CD4-positive, alpha-beta T cell treated with Interleukin-10 for 1 hour (primary cell): ENCODE results near the gene KDM1B.
"Not testable (repeated sequence)": the region's sequence is repeated elsewhere in the genome, so short reads cannot be mapped to it uniquely, and the experiment has no call there.

Experiments used
- DNase-seq: peaks from one replicate; pipeline ENCODE4 v3.0.0-alpha.2; 2020

KDM1B gene

GRCh38 chr6:18189196-18189595 is 34.0 kb downstream of the KDM1B start:
- no peak for DNase-seq

GRCh38 chr6:18192026-18192425 is 36.8 kb downstream of the KDM1B start:
- no peak for DNase-seq

- no peak for DNase-seq
Observed at GRCh38 chr6:18203786-18204185, 48.6 kb downstream of the KDM1B start.

DNA sequence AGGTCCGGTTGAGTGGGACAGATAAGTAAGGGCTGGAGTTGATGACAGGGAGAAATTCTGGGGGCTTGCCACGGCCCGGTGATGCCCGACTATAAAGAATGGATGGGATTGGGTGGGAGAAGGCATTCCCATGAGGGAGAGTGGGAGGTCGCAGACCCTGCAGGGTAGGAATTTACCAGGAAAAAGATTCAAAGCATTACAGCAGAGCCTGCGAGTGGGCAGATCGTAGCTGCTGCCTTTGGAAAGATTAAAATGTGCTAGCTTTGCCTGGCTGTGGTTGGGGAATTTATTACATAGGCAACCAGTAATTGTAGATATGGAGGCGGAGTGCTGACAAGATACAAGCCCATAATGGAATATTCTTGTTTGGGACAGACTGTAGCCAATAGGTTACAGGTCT is 49.5 kb downstream of the KDM1B start:
- DNase-seq: no peak

GRCh38 chr6:18206591-18206990 is 51.4 kb downstream of the KDM1B start:
- DNase-seq: no peak

DNA sequence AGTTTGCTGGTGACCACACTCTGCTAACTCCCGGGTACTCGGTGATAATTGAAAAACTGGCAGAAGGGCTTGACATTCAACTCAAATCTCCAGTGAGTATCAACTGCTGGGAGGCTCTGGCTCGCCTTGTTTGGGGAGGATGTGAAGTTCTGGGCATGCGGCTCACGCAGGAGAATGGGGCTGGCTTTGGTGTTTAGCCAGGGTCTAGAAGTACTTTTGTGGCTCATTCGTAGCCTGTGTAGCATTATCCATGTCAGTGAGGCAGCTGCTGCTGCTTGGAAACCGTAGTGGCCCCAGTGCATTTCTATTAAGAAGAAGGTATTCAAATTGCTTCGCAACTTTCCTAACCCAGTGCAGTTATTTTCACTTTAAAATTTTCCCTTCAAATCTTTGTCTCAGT is 52.2 kb downstream of the KDM1B start:
- no peak for DNase-seq

GRCh38 chr6:18207949-18208348 is 52.7 kb downstream of the KDM1B start:
- DNase-seq: no peak

GRCh38 chr6:18208778-18209177 is 53.6 kb downstream of the KDM1B start:
- DNase-seq: not testable (repeated sequence)

DNA sequence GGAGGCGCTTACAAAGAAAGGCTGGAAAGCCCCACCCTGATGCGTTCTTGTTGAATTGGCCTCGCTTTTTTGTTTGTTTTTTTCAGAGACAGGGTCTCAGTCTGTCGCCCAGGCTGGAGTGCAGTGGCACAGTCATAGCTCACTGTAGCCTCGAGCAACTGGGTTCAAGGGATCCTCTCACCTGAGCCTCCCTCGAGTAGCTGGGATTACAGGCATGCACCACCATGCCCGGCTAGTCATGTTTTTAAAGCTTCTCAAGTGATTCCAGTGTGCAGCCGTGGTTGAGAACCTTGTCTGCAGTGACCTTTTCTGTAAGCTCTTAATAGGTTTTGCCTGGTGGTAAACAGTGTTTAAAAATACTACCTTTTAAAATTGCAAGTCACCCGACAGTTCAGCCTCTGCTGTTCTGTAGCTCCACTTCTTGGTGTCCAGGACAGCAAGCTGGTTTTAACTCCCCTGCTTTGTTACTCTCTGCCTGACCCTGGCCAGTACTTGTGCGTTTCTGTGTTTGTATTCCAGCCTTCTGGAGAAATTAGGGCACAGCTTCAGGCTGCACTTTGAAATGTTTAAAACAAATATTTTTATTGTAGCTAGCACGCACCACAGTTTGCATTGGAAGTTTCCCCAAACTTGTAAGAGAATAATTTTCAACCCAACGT is 54.4 kb downstream of the KDM1B start:
- no peak for DNase-seq

GRCh38 chr6:18210707-18211106 is 55.5 kb downstream of the KDM1B start:
- DNase-seq: no peak

- DNase-seq: no peak
Observed at GRCh38 chr6:18211338-18211737, 56.1 kb downstream of the KDM1B start.

- no peak for DNase-seq
Observed at GRCh38 chr6:18212231-18212630, 57.0 kb downstream of the KDM1B start.

GRCh38 chr6:18213439-18213838 is 58.2 kb downstream of the KDM1B start:
- peak; percentile 8 for DNase-seq

DNA sequence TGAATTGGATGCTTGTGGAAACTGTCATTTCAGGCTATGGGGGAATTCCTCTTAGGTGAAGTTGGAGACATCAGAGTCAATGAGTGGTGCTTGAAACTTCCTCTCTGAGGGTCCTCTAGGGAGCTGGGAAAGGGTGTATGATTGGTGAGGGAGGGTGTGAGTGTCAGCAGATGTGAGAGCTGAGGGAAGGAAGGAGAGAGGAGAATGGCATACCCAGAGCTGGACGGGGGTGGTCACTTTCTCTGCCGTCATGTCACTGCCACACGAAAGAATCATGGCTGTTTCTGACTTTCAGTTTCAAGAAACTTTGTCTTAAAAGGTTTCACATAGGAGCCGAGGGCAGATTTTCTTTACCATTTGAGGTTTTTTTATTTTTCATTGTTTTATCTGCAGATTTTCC is 58.8 kb downstream of the KDM1B start:
- DNase-seq: no peak

- DNase-seq: no peak
Observed at GRCh38 chr6:18215436-18215835, 60.2 kb downstream of the KDM1B start.

DNA sequence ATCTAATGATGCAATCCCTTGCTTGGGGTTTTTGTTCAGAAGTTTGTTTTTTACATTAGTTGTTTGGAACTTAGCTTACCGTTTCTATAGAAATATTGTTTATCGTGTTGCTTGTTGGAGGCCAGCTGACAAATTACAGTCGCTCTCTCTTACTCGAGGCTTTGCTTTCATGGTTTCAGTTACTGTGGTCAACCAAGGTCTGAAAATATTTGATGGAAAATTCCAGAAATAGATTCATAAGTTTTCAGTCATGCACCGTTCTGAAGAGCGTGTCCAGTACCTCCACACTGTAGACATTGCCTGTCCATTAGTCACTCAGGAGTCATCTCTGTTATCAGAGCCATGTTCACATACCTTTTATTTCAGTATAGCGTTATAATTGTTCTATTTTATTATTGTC is 61.2 kb downstream of the KDM1B start:
- DNase-seq: no peak

GRCh38 chr6:18218233-18218632 is 63.0 kb downstream of the KDM1B start:
- no peak for DNase-seq

GRCh38 chr6:18219591-18219990 is 64.4 kb downstream of the KDM1B start:
- no peak for DNase-seq

- no peak for DNase-seq
Observed at GRCh38 chr6:18221288-18221615, 66.0 kb downstream of the KDM1B start.

GRCh38 chr6:18226451-18227105 is 71.4 kb downstream of the KDM1B start:
- DNase-seq: not testable (repeated sequence)

DNA sequence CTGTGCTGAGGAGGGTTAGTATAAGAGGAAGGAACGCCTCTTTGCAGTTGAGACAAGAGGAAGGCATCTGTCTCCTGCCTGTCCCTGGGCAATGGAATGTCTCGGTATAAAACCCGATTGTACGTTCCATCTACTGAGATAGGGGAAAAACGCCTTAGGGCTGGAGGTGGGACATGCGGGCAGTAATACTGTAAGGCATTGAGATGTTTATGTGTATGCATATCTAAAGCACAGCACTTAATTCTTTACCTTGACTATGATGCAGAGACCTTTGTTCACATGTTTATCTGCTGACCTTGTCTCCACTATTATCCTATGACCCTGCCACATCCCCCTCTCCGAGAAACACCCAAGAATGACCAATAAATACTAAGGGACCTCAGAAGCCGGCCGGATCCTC is 71.9 kb downstream of the KDM1B start:
- DNase-seq: not testable (repeated sequence)

GRCh38 chr6:18228590-18228989 is 73.4 kb downstream of the KDM1B start:
- not testable (repeated sequence) for DNase-seq

GRCh38 chr6:18231856-18232255 is 76.6 kb downstream of the KDM1B start:
- not testable (repeated sequence) for DNase-seq

DNA sequence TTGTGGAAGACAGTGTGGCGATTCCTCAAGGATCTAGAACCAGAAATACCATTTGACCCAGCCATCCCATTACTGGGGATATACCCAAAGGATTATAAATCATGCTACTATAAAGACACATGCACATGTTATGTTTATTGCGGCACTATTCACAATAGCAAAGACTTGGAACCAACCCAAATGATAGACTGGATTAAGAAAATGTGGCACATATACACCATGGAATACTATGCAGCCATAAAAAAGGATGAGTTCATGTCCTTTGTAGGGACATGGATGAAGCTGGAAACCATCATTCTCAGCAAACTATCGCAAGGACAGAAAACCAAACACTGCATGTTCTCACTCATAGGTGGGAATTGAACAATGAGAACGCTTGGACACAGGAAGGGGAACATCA is 78.5 kb downstream of the KDM1B start:
- DNase-seq: not testable (repeated sequence)

- DNase-seq: no peak
Observed at GRCh38 chr6:18234564-18234963, 79.3 kb downstream of the KDM1B start.
